Suprapubic skin (tissue), 4 donors: ENCODE data around the gene APMAP.

Experiments used
- EP300 ChIP-seq: sonication (generic); formaldehyde crosslinking; IDR thresholded peaks from one replicate; pipeline ENCODE4 v1.6.1; 2017; ENCODE audit warnings: antibody characterized with exemption
- POLR2A ChIP-seq, 2 donors: fragments of 450-650 bp; IDR thresholded peaks; one replicate each; pipeline ENCODE4 v1.6.1; 2017; ENCODE audit warnings: antibody characterized with exemption in 2 of 2, mild to moderate bottlenecking in 2 of 2, moderate library complexity in 2 of 2
- POLR2AphosphoS5 ChIP-seq, 3 donors: sonication (generic); formaldehyde crosslinking; IDR thresholded peaks; one replicate each; pipeline ENCODE4 v1.6.1; 2017; ENCODE audit warnings: antibody characterized with exemption in 3 of 3
- TF ChIP-seq, protein P1 (sequence below), 2 donors: fragments of 200-600 bp in 1 of 2; fragments of 450-650 bp in 1 of 2; sonication (generic) in 1 of 2; IDR thresholded peaks; one replicate each; pipeline ENCODE4 v1.5.1; 2016 to 2019; ENCODE audit warnings: antibody characterized with exemption in 2 of 2, mild to moderate bottlenecking in 1 of 2, moderate library complexity in 1 of 2

DNA sequence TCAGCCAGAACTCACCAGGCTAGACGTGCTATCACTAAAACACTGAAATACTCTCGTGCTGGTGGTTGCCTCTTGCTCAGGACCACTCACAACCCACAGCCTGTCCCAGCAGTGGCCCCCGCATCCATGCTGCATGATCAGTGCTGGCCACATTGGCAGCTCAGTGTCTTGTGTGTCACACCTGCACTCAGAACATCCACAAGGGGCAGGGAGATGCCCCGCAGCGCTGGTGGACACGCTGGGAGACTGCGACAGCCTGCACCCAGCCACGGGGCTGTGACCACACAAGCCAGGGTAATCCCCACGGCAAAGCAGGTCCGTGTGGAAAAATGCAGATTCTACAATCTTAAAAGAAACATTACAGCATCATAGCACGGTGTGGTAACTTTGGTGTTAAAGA lies 23.9 kb upstream of the APMAP start:
- TF ChIP-seq, protein P1, sequence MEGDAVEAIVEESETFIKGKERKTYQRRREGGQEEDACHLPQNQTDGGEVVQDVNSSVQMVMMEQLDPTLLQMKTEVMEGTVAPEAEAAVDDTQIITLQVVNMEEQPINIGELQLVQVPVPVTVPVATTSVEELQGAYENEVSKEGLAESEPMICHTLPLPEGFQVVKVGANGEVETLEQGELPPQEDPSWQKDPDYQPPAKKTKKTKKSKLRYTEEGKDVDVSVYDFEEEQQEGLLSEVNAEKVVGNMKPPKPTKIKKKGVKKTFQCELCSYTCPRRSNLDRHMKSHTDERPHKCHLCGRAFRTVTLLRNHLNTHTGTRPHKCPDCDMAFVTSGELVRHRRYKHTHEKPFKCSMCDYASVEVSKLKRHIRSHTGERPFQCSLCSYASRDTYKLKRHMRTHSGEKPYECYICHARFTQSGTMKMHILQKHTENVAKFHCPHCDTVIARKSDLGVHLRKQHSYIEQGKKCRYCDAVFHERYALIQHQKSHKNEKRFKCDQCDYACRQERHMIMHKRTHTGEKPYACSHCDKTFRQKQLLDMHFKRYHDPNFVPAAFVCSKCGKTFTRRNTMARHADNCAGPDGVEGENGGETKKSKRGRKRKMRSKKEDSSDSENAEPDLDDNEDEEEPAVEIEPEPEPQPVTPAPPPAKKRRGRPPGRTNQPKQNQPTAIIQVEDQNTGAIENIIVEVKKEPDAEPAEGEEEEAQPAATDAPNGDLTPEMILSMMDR (IDR thresholded peaks at IDR 0.05) = no peak
- TF ChIP-seq POLR2A (IDR thresholded peaks at IDR 0.05) = no peak
- TF ChIP-seq EP300 = no peak
- no peak for TF ChIP-seq POLR2AphosphoS5 (IDR thresholded peaks at IDR 0.05)
